ENCODE measurements around the gene FMN1.

- TF ChIP-seq IRF3 (IDR thresholded peaks at IDR 0.05) (no peak), POLR2A (IDR thresholded peaks at IDR 0.05; ENCODE audit: low read depth, low read length) (no peak), NR2C1 (IDR thresholded peaks at IDR 0.05) (no peak), CHD2 (IDR thresholded peaks at IDR 0.05; ENCODE audit: borderline replicate concordance, low read depth, low read length) (no peak), CTCF (IDR thresholded peaks at IDR 0.05 in 2 of 3, conservative IDR thresholded peaks at IDR 0.05 in 1 of 3; ENCODE audit: control insufficient read depth in 2 of 3, extremely low read depth in 1 of 3, insufficient read depth in 1 of 3, low read depth in 3 of 3, low read length in 3 of 3) (no peak)
- TF ChIP-seq, protein P1, sequence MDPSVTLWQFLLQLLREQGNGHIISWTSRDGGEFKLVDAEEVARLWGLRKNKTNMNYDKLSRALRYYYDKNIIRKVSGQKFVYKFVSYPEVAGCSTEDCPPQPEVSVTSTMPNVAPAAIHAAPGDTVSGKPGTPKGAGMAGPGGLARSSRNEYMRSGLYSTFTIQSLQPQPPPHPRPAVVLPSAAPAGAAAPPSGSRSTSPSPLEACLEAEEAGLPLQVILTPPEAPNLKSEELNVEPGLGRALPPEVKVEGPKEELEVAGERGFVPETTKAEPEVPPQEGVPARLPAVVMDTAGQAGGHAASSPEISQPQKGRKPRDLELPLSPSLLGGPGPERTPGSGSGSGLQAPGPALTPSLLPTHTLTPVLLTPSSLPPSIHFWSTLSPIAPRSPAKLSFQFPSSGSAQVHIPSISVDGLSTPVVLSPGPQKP (IDR thresholded peaks at IDR 0.05; ENCODE audit: low read depth, low read length): no peak
These were observed 163.1 kb downstream of the FMN1 start for GRCh38 chr15:33031324-33031821.

Measured in GM12878 (cell line).